GM18861 (cell line): ENCODE measurements around the gene EBNA1BP2.
"Not testable (repeated sequence)": the region's sequence is repeated elsewhere in the genome, so short reads cannot be mapped to it uniquely, and the experiment has no call there.

Source experiments
- ATAC-seq: cut with Tn5 transposase; IDR thresholded peaks from one replicate; pipeline ENCODE4 v1.9.1; 2021; ENCODE audit not compliant: unreplicated experiment

Gene EBNA1BP2

GRCh38 chr1:43121256-43121900 lies 50.7 kb downstream of the EBNA1BP2 start:
- ATAC-seq, result no peak

GRCh38 chr1:43119928-43120586 lies 52.0 kb downstream of the EBNA1BP2 start:
- not testable (repeated sequence) for ATAC-seq
